MM.1S (cell line): ENCODE measurements around the gene CABP5.

ENCODE experiments used
- DNase-seq: peaks from one replicate; pipeline ENCODE4 v3.0.0-alpha.2; 2015
- H2AFZ ChIP-seq: fragments of 300-600 bp; sonication (generic); 2 replicates; pipeline ENCODE4 v1.6.0; 2016; ENCODE audit warnings: antibody characterized with exemption, low read length
- H3F3A ChIP-seq: fragments of 300-600 bp; sonication (generic); 2 replicates; pipeline ENCODE4 v1.6.1; 2016; ENCODE audit warnings: mild to moderate bottlenecking, antibody characterized with exemption, low read length, moderate library complexity, mixed read lengths; ENCODE audit not compliant: insufficient read depth
- H3K27ac ChIP-seq: fragments of 300-600 bp; sonication (generic); 2 replicates; pipeline ENCODE4 v1.5.1; 2016; ENCODE audit warnings: mild to moderate bottlenecking, low read length
- H3K27me3 ChIP-seq: fragments of 300-600 bp; sonication (generic); replicated peaks from 2 replicates; pipeline ENCODE4 v1.6.0; 2016; ENCODE audit warnings: low read length; ENCODE audit not compliant: insufficient read depth
- H3K36me3 ChIP-seq: fragments of 300-600 bp; sonication (generic); replicated peaks from 2 replicates; pipeline ENCODE4 v1.6.1; 2016; ENCODE audit warnings: mild to moderate bottlenecking, low read length, mixed read lengths; ENCODE audit not compliant: insufficient read depth
- H3K4me1 ChIP-seq: fragments of 300-600 bp; sonication (generic); 2 replicates; pipeline ENCODE4 v1.6.1; 2016; ENCODE audit warnings: low read length, mixed read lengths
- H3K4me2 ChIP-seq: fragments of 300-600 bp; sonication (generic); 2 replicates; pipeline ENCODE4 v1.6.0; 2016; ENCODE audit warnings: low read depth, low read length
- H3K4me3 ChIP-seq: fragments of 300-600 bp; sonication (generic); 2 replicates; pipeline ENCODE4 v1.5.1; 2016; ENCODE audit warnings: low read length, mixed read lengths
- H3K79me2 ChIP-seq: fragments of 300-600 bp; sonication (generic); 2 replicates; pipeline ENCODE4 v1.6.1; 2016; ENCODE audit warnings: mixed run types, low read length, mixed read lengths
- H3K9ac ChIP-seq: fragments of 300-600 bp; sonication (generic); 2 replicates; pipeline ENCODE4 v1.6.1; 2016; ENCODE audit warnings: low read length, mixed read lengths
- H3K9me2 ChIP-seq: fragments of 300-600 bp; sonication (generic); replicated peaks from 2 replicates; pipeline ENCODE4 v1.6.1; 2016; ENCODE audit warnings: mild to moderate bottlenecking, low read length, mixed read lengths; ENCODE audit not compliant: insufficient read depth
- H3K9me3 ChIP-seq: fragments of 300-600 bp; sonication (generic); replicated peaks from 2 replicates; pipeline ENCODE4 v1.6.1; 2016; ENCODE audit warnings: mild to moderate bottlenecking, low read length, mixed read lengths; ENCODE audit not compliant: insufficient read depth
- H4K20me1 ChIP-seq: fragments of 300-600 bp; sonication (generic); 2 replicates; pipeline ENCODE4 v1.6.1; 2016; ENCODE audit warnings: mild to moderate bottlenecking, low read length, moderate library complexity, mixed read lengths; ENCODE audit not compliant: insufficient read depth
- EZH2 ChIP-seq: fragments of 300-600 bp; sonication (generic); optimal IDR thresholded peaks from 2 replicates; pipeline ENCODE3; 2017; ENCODE audit warnings: low read depth, mild to moderate bottlenecking, antibody characterized with exemption, low read length, mixed read lengths
- EZH2phosphoT487 ChIP-seq: fragments of 300-600 bp; sonication (generic); IDR thresholded peaks from 2 replicates; pipeline ENCODE4 v1.6.1; 2018; ENCODE audit warnings: antibody characterized with exemption, low read length
- TF ChIP-seq, protein P1 (sequence below): fragments of 300-600 bp; sonication (generic); IDR thresholded peaks from 2 replicates; pipeline ENCODE4 v1.5.1; 2016; ENCODE audit warnings: antibody characterized with exemption, low read length, mixed read lengths

The CABP5 gene

DNA sequence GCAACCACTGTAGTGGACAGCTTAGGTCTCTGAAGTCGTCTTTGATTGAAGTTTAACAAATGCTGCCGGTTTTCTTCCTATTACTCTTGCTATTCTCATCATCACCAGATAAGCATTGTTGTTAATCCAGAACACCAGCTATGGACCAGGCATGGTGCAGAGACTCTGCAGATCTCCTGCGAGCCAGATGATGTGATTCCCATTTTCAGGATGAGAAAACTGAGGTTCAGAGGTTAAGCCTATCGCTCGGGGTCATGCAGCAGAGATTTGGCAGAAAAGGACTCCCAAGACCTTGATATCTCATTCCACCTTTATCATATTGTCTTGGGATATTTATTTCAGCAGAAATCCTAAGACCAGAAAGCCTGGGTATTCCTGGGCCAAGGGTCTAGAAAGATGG lies 16.5 kb upstream of the CABP5 start:
- no peak for DNase-seq
- H3K9me2 ChIP-seq = no peaks in the 10 kb centered on the region
- H3K4me3 ChIP-seq = no peak overlapping the region
- H2AFZ ChIP-seq = no peak overlapping the region
- no peaks in the 10 kb centered on the region for H3K9me3 ChIP-seq
- no peak overlapping the region for H3K4me2 ChIP-seq
- peaks cover 46% of the 10 kb centered on the region for H3K27me3 ChIP-seq
- H3K27ac ChIP-seq = no peak overlapping the region
- no peaks in the 10 kb centered on the region for H4K20me1 ChIP-seq
- no peaks in the 10 kb centered on the region for H3K79me2 ChIP-seq
- TF ChIP-seq, protein P1, sequence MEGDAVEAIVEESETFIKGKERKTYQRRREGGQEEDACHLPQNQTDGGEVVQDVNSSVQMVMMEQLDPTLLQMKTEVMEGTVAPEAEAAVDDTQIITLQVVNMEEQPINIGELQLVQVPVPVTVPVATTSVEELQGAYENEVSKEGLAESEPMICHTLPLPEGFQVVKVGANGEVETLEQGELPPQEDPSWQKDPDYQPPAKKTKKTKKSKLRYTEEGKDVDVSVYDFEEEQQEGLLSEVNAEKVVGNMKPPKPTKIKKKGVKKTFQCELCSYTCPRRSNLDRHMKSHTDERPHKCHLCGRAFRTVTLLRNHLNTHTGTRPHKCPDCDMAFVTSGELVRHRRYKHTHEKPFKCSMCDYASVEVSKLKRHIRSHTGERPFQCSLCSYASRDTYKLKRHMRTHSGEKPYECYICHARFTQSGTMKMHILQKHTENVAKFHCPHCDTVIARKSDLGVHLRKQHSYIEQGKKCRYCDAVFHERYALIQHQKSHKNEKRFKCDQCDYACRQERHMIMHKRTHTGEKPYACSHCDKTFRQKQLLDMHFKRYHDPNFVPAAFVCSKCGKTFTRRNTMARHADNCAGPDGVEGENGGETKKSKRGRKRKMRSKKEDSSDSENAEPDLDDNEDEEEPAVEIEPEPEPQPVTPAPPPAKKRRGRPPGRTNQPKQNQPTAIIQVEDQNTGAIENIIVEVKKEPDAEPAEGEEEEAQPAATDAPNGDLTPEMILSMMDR = no peak
- TF ChIP-seq EZH2 (no peak), EZH2phosphoT487 (no peak)
- no peaks in the 10 kb centered on the region for H3K36me3 ChIP-seq
- no peaks in the 10 kb centered on the region for H3K4me1 ChIP-seq
- H3K9ac ChIP-seq = no peak overlapping the region
- H3F3A ChIP-seq = no peaks in the 10 kb centered on the region

DNA sequence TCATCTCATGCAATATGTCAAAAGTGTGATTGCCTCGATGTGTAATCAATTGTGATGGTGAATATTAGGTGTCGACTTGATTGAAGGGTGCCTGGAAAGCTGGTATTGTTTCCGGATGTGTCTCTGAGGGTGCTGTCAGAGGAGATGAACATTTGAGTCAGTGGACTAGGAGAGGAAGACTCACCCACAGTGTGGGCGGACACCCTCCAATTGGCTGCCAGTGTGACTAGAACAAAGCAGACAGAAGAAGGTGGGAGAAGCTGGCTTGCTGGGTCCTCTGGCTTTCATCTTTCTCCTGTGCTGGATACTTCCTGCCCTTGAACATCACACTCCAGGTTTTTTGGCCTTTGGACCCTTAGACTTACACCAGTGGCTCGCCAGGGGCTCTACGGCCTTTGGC lies 15.5 kb upstream of the CABP5 start:
- Histone ChIP-seq H3K79me2 (no peaks in the 10 kb centered on the region), H2AFZ (no peak overlapping the region), H3K27me3 (peaks cover 39% of the 10 kb centered on the region), H3K9me3 (no peaks in the 10 kb centered on the region), H3K36me3 (no peaks in the 10 kb centered on the region), H3K9me2 (no peaks in the 10 kb centered on the region), H4K20me1 (no peaks in the 10 kb centered on the region), H3F3A (no peaks in the 10 kb centered on the region), H3K4me2 (no peak overlapping the region), H3K4me3 (no peak overlapping the region), H3K4me1 (no peaks in the 10 kb centered on the region), H3K9ac (no peak overlapping the region), H3K27ac (no peak overlapping the region)
- TF ChIP-seq EZH2phosphoT487 (no peak), EZH2 (no peak)
- TF ChIP-seq, protein P1 = no peak
- no peak for DNase-seq

DNA sequence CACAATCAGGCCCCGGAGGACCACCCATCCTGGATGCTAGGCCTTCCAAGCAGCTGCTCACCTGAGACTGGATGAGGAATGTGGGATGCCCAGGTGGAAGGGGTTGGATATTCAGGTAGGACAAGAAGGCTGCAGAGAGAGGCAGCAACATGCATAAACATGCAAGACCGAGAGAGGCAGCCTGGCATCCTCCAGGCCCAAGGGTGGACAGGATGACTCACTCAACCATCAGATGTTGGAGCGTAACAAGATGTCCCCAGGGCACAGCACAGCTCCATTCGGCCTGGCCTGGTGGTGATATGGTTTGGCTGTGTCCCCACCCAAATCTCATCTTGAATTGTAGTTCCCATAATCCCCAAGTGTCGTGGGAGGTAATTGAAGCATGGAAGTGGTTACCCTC lies 10.0 kb upstream of the CABP5 start:
- Histone ChIP-seq H4K20me1 (no peaks in the 10 kb centered on the region), H3K9ac (no peak overlapping the region), H3K79me2 (no peaks in the 10 kb centered on the region), H3K4me1 (no peaks in the 10 kb centered on the region), H3K4me2 (no peak overlapping the region), H3K9me3 (no peaks in the 10 kb centered on the region), H2AFZ (no peak overlapping the region), H3K9me2 (no peaks in the 10 kb centered on the region), H3K4me3 (no peak overlapping the region), H3K36me3 (no peaks in the 10 kb centered on the region), H3K27me3 (peaks cover 15% of the 10 kb centered on the region; the same call in 1 of the 2 replicates), H3F3A (no peaks in the 10 kb centered on the region), H3K27ac (no peak overlapping the region)
- TF ChIP-seq, protein P1 = no peak
- TF ChIP-seq EZH2 (no peak), EZH2phosphoT487 (no peak)
- no peak for DNase-seq
